Neural cell (in vitro differentiated cells): ENCODE measurements around the gene TUBB3. TPM values are rescaled to one million over a fixed set of nuclear protein-coding genes. Genes with fewer than 3 reads are reported as not detected.
"Not testable (repeated sequence)": the region's sequence is repeated elsewhere in the genome, so short reads cannot be mapped to it uniquely, and the experiment has no call there.

Source experiments
- H2AFZ ChIP-seq: fragments of 200-600, 300-800 bp; sonication (generic), shearing (Covaris generic); 2 replicates; pipeline ENCODE4 v1.6.0; 2014; ENCODE audit warnings: low read depth, mild to moderate bottlenecking, antibody characterized with exemption, low read length, moderate library complexity
- H3F3A ChIP-seq: fragments of 200-600 bp; shearing (Covaris generic); 2 replicates; pipeline ENCODE4 v1.6.1; 2016; ENCODE audit warnings: mild to moderate bottlenecking, moderate library complexity, mixed read lengths, antibody characterized with exemption, low read length; ENCODE audit not compliant: insufficient read depth, poor library complexity, severe bottlenecking
- H3K27ac ChIP-seq: fragments of 200-600, 300-800 bp; sonication (generic), shearing (Covaris generic); 2 replicates; pipeline ENCODE4 v1.5.1; 2014; ENCODE audit warnings: mild to moderate bottlenecking, low read length, moderate library complexity
- H3K27me3 ChIP-seq: fragments of 300-800, 200-600 bp; sonication (generic), shearing (Covaris generic); 2 replicates; pipeline ENCODE4 v1.6.0; 2014; ENCODE audit warnings: mild to moderate bottlenecking, low read depth, low read length, moderate library complexity; ENCODE audit not compliant: insufficient read depth
- H3K36me3 ChIP-seq: fragments of 300-800, 200-600 bp; sonication (generic), shearing (Covaris generic); 2 replicates; pipeline ENCODE4 v1.5.1; 2014; ENCODE audit warnings: mild to moderate bottlenecking, antibody characterized with exemption, low read length, moderate library complexity; ENCODE audit not compliant: insufficient read depth
- H3K4me2 ChIP-seq: fragments of 300-800, 200-600 bp; sonication (generic), shearing (Covaris generic); 2 replicates; pipeline ENCODE4 v1.6.0; 2014; ENCODE audit warnings: mild to moderate bottlenecking, low read length
- H3K4me3 ChIP-seq: fragments of 300-800, 200-600 bp; sonication (generic), shearing (Covaris generic); 2 replicates; pipeline ENCODE4 v1.5.1; 2014; ENCODE audit warnings: mild to moderate bottlenecking, low read length, moderate library complexity
- H3K79me2 ChIP-seq: fragments of 200-600 bp; shearing (Covaris generic); replicated peaks from 2 replicates; pipeline ENCODE4 v1.6.0; 2014; ENCODE audit warnings: mild to moderate bottlenecking, low read length, moderate library complexity; ENCODE audit not compliant: insufficient read depth
- H3K9ac ChIP-seq: fragments of 300-800, 200-600 bp; sonication (generic), shearing (Covaris generic); 2 replicates; pipeline ENCODE4 v1.6.1; 2016; ENCODE audit warnings: mild to moderate bottlenecking, low read length, mixed read lengths
- H3K9me2 ChIP-seq: fragments of 200-600 bp; shearing (Covaris generic); 2 replicates; pipeline ENCODE4 v1.6.1; 2016; ENCODE audit warnings: mild to moderate bottlenecking, low read length, mixed read lengths; ENCODE audit not compliant: insufficient read depth
- H3K9me3 ChIP-seq: fragments of 200-600, 300-800 bp; sonication (generic), shearing (Covaris generic); 2 replicates; pipeline ENCODE4 v1.6.1; 2016; ENCODE audit warnings: mild to moderate bottlenecking, mixed run types, low read length, moderate library complexity, mixed read lengths
- H4K20me1 ChIP-seq: fragments of 200-600 bp; shearing (Covaris generic); 2 replicates; pipeline ENCODE4 v1.6.1; 2016; ENCODE audit warnings: mild to moderate bottlenecking, mixed run types; ENCODE audit not compliant: insufficient read depth
- EP300 ChIP-seq: fragments of 450-650 bp; conservative IDR thresholded peaks from 2 replicates; pipeline ENCODE4 v1.6.1; 2014; ENCODE audit warnings: antibody characterized with exemption, mild to moderate bottlenecking, moderate library complexity; ENCODE audit not compliant: poor library complexity, severe bottlenecking
- EZH2 ChIP-seq: fragments of 200-600, 300-800 bp; shearing (Covaris generic), sonication (generic); IDR thresholded peaks from 2 replicates; pipeline ENCODE4 v1.6.1; 2014; ENCODE audit warnings: antibody characterized with exemption, low read length, borderline replicate concordance, mild to moderate bottlenecking; ENCODE audit not compliant: insufficient read depth, poor library complexity, severe bottlenecking
- MXI1 ChIP-seq: fragments of 450-650 bp; conservative IDR thresholded peaks from 2 replicates; pipeline ENCODE4 v1.6.1; 2014; ENCODE audit warnings: antibody characterized with exemption, mild to moderate bottlenecking; ENCODE audit not compliant: poor library complexity, severe bottlenecking
- POLR2AphosphoS5 ChIP-seq: IDR thresholded peaks from 2 replicates; pipeline ENCODE4 v1.6.1; 2012
- RAD21 ChIP-seq: fragments of 450-650 bp; conservative IDR thresholded peaks from 2 replicates; pipeline ENCODE4 v1.6.1; 2014; ENCODE audit warnings: antibody characterized with exemption, mild to moderate bottlenecking, moderate library complexity
- SMC3 ChIP-seq: fragments of 450-650 bp; conservative IDR thresholded peaks from 2 replicates; pipeline ENCODE4 v1.6.1; 2014; ENCODE audit warnings: antibody characterized with exemption, mild to moderate bottlenecking, moderate library complexity; ENCODE audit not compliant: poor library complexity
- TAF1 ChIP-seq: IDR thresholded peaks from 2 replicates; pipeline ENCODE4 v1.6.1; 2012; ENCODE audit warnings: low read depth
- polyA plus RNA-seq: library from polyadenylated mRNA; depleted of rRNA; stranded (reverse); fragments of >200 nt; gene quantifications from 2 replicates; pipeline ENCODE4 v1.2.3, GENCODE V29; 2014
- TF ChIP-seq, protein P1 (sequence below): IDR thresholded peaks from 2 replicates; pipeline ENCODE4 v1.6.1; 2012; ENCODE audit warnings: borderline replicate concordance
- TF ChIP-seq, protein P2 (sequence below): fragments of 450-650 bp; IDR thresholded peaks from 2 replicates; pipeline ENCODE4 v1.5.1; 2014; ENCODE audit warnings: antibody characterized with exemption, mild to moderate bottlenecking, moderate library complexity; ENCODE audit not compliant: poor library complexity, severe bottlenecking

The TUBB3 gene
- polyA plus RNA-seq, 1 donor from 2014 or later = 2,442 TPM

DNA sequence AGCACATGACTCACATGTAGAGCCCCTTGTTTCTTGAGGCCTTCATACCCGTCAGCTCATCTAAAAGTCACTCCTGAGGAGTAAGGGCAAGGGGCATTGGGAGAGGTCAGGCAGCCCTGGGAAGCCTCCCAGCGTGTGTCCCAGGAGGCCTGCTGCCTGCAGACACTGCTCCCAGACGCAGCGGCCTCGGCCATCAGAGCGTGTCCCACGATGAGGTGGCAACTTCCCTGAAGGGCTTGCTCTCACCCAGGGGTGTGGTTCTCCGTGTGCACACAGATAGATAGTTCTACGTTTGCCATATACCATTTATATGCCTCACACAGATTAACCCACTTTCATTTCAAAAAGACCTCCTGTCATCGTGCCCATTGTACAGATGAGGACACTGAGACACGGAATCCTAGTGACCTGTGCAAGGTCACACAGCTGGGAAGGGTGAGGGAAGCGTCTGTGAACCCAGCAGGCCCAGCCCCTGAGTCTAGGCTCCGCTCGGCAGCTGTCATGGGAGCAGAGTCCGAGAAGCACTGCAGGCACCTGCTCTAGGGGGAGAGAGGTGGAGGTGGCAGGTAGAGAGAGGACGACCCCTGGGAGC lies 8.3 kb downstream of the TUBB3 start:
- H3K27ac ChIP-seq = no peak overlapping the region
- no peak overlapping the region for H3K4me2 ChIP-seq
- H3K9me2 ChIP-seq = no peaks in the 10 kb centered on the region
- no peaks in the 10 kb centered on the region for H3F3A ChIP-seq
- TF ChIP-seq TAF1 (no peak), RAD21 (no peak), SMC3 (no peak), POLR2AphosphoS5 (no peak)
- peaks cover 81% of the 10 kb centered on the region for H4K20me1 ChIP-seq
- no peak overlapping the region for H3K4me3 ChIP-seq
- H3K9ac ChIP-seq = no peak overlapping the region
- no peak overlapping the region for H2AFZ ChIP-seq
- H3K9me3 ChIP-seq = no peaks in the 10 kb centered on the region
- H3K36me3 ChIP-seq = peaks cover 25% of the 10 kb centered on the region
- H3K79me2 ChIP-seq = peaks cover 70% of the 10 kb centered on the region
- no peaks in the 10 kb centered on the region for H3K27me3 ChIP-seq

DNA sequence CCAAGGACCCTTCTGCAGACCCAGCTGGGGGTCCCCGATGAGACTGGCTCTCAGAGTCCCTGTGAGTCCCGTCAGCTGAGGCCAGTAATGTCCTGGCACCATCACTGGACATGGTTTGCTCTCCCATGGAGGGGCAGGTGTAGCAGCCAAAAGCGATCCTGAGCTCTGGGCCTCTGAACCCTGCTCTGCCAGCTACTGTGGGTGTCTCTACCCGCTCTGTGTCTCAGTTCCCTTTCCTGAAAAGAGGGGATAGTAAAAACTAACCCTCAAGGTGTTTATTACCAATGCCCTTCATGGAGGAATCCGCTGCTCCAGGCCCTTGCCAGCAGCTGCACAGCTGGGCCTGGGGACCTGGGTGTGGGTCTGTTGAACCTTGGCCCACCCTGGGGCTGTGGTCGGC lies 8.8 kb downstream of the TUBB3 start:
- Histone ChIP-seq H4K20me1 (peaks cover 85% of the 10 kb centered on the region), H3K36me3 (peaks cover 27% of the 10 kb centered on the region), H2AFZ (no peak overlapping the region), H3K27me3 (no peaks in the 10 kb centered on the region), H3K4me3 (no peak overlapping the region), H3F3A (no peaks in the 10 kb centered on the region), H3K9ac (no peak overlapping the region), H3K4me2 (no peak overlapping the region), H3K9me3 (no peaks in the 10 kb centered on the region), H3K27ac (no peak overlapping the region), H3K9me2 (no peaks in the 10 kb centered on the region), H3K79me2 (peaks cover 65% of the 10 kb centered on the region)
- TF ChIP-seq EP300 (no peak), SMC3 (no peak), MXI1 (no peak), RAD21 (no peak)

DNA sequence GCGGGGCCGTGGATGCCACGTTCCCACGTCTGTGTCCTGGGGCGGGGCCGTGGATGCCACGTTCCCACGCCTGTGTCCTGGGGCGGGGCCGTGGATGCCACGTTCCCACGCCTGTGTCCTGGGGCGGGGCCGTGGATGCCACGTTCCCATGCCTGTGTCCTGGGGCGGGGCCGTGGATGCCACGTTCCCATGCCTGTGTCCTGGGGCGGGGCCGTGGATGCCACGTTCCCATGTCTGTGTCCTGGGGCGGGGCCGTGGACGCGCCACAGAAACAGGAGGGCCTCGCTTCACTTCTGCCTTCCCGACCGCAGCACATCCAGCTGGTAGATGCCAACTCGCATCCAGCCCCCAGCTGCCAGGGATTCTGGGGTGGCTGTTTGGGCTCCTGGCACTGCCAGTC lies 10.9 kb downstream of the TUBB3 start:
- H3K4me3 ChIP-seq, H3K27me3 ChIP-seq, H3K27ac ChIP-seq, H3F3A ChIP-seq, H3K9ac ChIP-seq, H3K9me3 ChIP-seq, H3K9me2 ChIP-seq, H3K4me2 ChIP-seq, H2AFZ ChIP-seq: not testable (repeated sequence)
- peaks cover 23% of the 10 kb centered on the region for H3K36me3 ChIP-seq
- H3K79me2 ChIP-seq = peaks cover 45% of the 10 kb centered on the region
- H4K20me1 ChIP-seq = peaks cover 77% of the 10 kb centered on the region
- TF ChIP-seq POLR2AphosphoS5 = peak; percentile 41

DNA sequence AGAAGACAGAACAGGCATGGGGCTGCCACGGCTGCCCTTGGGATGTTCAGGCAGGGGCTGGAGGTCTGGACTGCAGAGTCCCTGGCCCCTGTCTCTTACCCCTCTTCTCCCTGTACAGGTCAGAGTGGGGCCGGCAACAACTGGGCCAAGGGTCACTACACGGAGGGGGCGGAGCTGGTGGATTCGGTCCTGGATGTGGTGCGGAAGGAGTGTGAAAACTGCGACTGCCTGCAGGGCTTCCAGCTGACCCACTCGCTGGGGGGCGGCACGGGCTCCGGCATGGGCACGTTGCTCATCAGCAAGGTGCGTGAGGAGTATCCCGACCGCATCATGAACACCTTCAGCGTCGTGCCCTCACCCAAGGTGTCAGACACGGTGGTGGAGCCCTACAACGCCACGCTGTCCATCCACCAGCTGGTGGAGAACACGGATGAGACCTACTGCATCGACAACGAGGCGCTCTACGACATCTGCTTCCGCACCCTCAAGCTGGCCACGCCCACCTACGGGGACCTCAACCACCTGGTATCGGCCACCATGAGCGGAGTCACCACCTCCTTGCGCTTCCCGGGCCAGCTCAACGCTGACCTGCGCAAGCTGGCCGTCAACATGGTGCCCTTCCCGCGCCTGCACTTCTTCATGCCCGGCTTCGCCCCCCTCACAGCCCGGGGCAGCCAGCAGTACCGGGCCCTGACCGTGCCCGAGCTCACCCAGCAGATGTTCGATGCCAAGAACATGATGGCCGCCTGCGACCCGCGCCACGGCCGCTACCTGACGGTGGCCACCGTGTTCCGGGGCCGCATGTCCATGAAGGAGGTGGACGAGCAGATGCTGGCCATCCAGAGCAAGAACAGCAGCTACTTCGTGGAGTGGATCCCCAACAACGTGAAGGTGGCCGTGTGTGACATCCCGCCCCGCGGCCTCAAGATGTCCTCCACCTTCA lies 11.7 kb downstream of the TUBB3 start:
- H3K4me3 ChIP-seq = no peak overlapping the region
- no peaks in the 10 kb centered on the region for H3K27me3 ChIP-seq
- no peaks in the 10 kb centered on the region for H3K9me2 ChIP-seq
- no peak overlapping the region for H3K4me2 ChIP-seq
- H3K9ac ChIP-seq = no peak overlapping the region
- H4K20me1 ChIP-seq = peaks cover 69% of the 10 kb centered on the region
- H2AFZ ChIP-seq = no peak overlapping the region
- peaks cover 37% of the 10 kb centered on the region for H3K79me2 ChIP-seq
- no peaks in the 10 kb centered on the region for H3F3A ChIP-seq
- H3K9me3 ChIP-seq = no peaks in the 10 kb centered on the region
- peaks cover 23% of the 10 kb centered on the region for H3K36me3 ChIP-seq
- TF ChIP-seq, protein P1, sequence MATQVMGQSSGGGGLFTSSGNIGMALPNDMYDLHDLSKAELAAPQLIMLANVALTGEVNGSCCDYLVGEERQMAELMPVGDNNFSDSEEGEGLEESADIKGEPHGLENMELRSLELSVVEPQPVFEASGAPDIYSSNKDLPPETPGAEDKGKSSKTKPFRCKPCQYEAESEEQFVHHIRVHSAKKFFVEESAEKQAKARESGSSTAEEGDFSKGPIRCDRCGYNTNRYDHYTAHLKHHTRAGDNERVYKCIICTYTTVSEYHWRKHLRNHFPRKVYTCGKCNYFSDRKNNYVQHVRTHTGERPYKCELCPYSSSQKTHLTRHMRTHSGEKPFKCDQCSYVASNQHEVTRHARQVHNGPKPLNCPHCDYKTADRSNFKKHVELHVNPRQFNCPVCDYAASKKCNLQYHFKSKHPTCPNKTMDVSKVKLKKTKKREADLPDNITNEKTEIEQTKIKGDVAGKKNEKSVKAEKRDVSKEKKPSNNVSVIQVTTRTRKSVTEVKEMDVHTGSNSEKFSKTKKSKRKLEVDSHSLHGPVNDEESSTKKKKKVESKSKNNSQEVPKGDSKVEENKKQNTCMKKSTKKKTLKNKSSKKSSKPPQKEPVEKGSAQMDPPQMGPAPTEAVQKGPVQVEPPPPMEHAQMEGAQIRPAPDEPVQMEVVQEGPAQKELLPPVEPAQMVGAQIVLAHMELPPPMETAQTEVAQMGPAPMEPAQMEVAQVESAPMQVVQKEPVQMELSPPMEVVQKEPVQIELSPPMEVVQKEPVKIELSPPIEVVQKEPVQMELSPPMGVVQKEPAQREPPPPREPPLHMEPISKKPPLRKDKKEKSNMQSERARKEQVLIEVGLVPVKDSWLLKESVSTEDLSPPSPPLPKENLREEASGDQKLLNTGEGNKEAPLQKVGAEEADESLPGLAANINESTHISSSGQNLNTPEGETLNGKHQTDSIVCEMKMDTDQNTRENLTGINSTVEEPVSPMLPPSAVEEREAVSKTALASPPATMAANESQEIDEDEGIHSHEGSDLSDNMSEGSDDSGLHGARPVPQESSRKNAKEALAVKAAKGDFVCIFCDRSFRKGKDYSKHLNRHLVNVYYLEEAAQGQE = no peak
- TF ChIP-seq EZH2 (no peak), SMC3 (no peak), POLR2AphosphoS5 (peak; percentile 25), RAD21 (no peak), MXI1 (no peak)
- TF ChIP-seq, protein P2, sequence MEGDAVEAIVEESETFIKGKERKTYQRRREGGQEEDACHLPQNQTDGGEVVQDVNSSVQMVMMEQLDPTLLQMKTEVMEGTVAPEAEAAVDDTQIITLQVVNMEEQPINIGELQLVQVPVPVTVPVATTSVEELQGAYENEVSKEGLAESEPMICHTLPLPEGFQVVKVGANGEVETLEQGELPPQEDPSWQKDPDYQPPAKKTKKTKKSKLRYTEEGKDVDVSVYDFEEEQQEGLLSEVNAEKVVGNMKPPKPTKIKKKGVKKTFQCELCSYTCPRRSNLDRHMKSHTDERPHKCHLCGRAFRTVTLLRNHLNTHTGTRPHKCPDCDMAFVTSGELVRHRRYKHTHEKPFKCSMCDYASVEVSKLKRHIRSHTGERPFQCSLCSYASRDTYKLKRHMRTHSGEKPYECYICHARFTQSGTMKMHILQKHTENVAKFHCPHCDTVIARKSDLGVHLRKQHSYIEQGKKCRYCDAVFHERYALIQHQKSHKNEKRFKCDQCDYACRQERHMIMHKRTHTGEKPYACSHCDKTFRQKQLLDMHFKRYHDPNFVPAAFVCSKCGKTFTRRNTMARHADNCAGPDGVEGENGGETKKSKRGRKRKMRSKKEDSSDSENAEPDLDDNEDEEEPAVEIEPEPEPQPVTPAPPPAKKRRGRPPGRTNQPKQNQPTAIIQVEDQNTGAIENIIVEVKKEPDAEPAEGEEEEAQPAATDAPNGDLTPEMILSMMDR = no peak
- no peak overlapping the region for H3K27ac ChIP-seq
